HepG2 (cell line): ENCODE results near the gene UEVLD.

Experiments
- CREM ChIP-seq, 2 experiments: sonication (generic) in 1 of 2; formaldehyde crosslinking in 1 of 2; IDR thresholded peaks; 2 replicates each; pipeline versions ENCODE4 v1.4.0 to v1.6.1; 2016 to 2020; ENCODE audit warnings: antibody characterized with exemption in 1 of 2, mild to moderate bottlenecking in 1 of 2, missing genetic modification reagents in 1 of 2
- CTCF ChIP-seq: sonication (generic); formaldehyde crosslinking; IDR thresholded peaks from 2 replicates; pipeline ENCODE4 v1.5.0; 2020; ENCODE audit warnings: mild to moderate bottlenecking, missing genetic modification reagents, moderate library complexity
- ELF4 ChIP-seq: sonication (generic); formaldehyde crosslinking; IDR thresholded peaks from 2 replicates; pipeline ENCODE4 v1.5.0; 2020; ENCODE audit warnings: missing genetic modification reagents, mild to moderate bottlenecking, moderate library complexity, borderline replicate concordance
- EP300 ChIP-seq, 3 experiments: sonication (generic) in 1 of 3; formaldehyde crosslinking in 1 of 3; IDR thresholded peaks; 2 replicates each; pipeline versions ENCODE4 v1.5.1 to v1.6.1; 2011 to 2020; ENCODE audit warnings: low read depth in 2 of 3, low read length in 2 of 3, borderline replicate concordance in 1 of 3, improper control_type of control experiment in 1 of 3, mild to moderate bottlenecking in 1 of 3, missing genetic modification reagents in 1 of 3, moderate library complexity in 1 of 3
- JUN ChIP-seq: sonication (generic); formaldehyde crosslinking; IDR thresholded peaks from 2 replicates; pipeline ENCODE4 v1.4.0; 2020; ENCODE audit warnings: mild to moderate bottlenecking, missing genetic modification reagents
- KDM1A ChIP-seq: IDR thresholded peaks from 2 replicates; pipeline ENCODE4 v1.6.1; 2016; ENCODE audit warnings: missing compliant biosample characterization
- KDM4B ChIP-seq: sonication (generic); formaldehyde crosslinking; IDR thresholded peaks from 2 replicates; pipeline ENCODE4 v1.4.0; 2020; ENCODE audit warnings: missing genetic modification reagents
- PHF20 ChIP-seq: sonication (generic); formaldehyde crosslinking; IDR thresholded peaks from 2 replicates; pipeline ENCODE4 v1.5.0; 2020; ENCODE audit warnings: mild to moderate bottlenecking, missing genetic modification reagents
- USF2 ChIP-seq, 2 experiments: sonication (generic) in 1 of 2; formaldehyde crosslinking in 1 of 2; IDR thresholded peaks; 2 replicates each; pipeline versions ENCODE4 v1.5.1 to v1.6.1; 2011 to 2020; ENCODE audit warnings: borderline replicate concordance in 1 of 2, low read depth in 1 of 2, low read length in 1 of 2, mild to moderate bottlenecking in 1 of 2, missing genetic modification reagents in 1 of 2, moderate library complexity in 1 of 2
- ZFX ChIP-seq: sonication (generic); formaldehyde crosslinking; IDR thresholded peaks from 2 replicates; pipeline ENCODE4 v1.4.0; 2020; ENCODE audit warnings: mild to moderate bottlenecking, low read depth, missing genetic modification reagents, moderate library complexity
- ZNF784 ChIP-seq: sonication (generic); formaldehyde crosslinking; IDR thresholded peaks from 2 replicates; pipeline ENCODE4 v1.5.1; 2020; ENCODE audit warnings: missing genetic modification reagents, mild to moderate bottlenecking, borderline replicate concordance
- TF ChIP-seq, protein P1 (sequence below): IDR thresholded peaks from 2 replicates; pipeline ENCODE4 v1.6.1; 2012; ENCODE audit warnings: low read depth, low read length, improper control_type of control experiment
- TF ChIP-seq, protein P2 (sequence below): IDR thresholded peaks from 2 replicates; pipeline ENCODE4 v1.6.1; 2012; ENCODE audit warnings: inconsistent platforms

DNA sequence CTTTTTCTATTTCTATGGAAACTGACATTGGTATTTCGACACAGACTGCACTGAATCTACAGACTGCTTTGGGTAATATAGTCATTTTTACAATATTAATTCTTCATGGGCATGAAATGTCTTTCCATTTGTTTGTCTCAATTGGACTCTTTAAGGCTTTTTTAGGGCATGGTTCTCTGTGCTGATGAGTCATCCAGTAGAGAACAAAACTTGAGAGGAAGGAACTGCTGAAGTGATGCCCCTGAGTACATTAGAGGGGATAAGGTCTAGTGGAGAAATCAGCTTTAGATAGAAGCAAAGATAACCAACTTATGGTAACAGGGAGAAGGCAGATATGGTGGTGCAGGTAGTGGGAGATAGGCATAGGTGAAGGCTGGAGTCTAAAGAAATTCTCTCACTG lies 86.9 kb downstream of the UEVLD start:
- TF ChIP-seq USF2 (IDR thresholded peaks at IDR 0.05; ENCODE audit: low read depth, low read length) (no peak), USF2 (CRISPR knock-in tag; IDR thresholded peaks at IDR 0.05; ENCODE audit: borderline replicate concordance) (no peak), EP300 (IDR thresholded peaks at IDR 0.05; ENCODE audit: low read depth in 2 of 2, low read length in 2 of 2) (no peak), EP300 (CRISPR knock-in tag; IDR thresholded peaks at IDR 0.05; ENCODE audit: borderline replicate concordance) (no peak), ELF4 (CRISPR knock-in tag) (no peak), PHF20 (no peak), CREM (IDR thresholded peaks at IDR 0.05) (no peak), CREM (CRISPR knock-in tag; IDR thresholded peaks at IDR 0.05) (no peak), KDM1A (CRISPR knock-in tag) (no peak), CTCF (no peak), KDM4B (no peak), ZFX (no peak), JUN (CRISPR knock-in tag) (no peak), ZNF784 (no peak)
- TF ChIP-seq, protein P1, sequence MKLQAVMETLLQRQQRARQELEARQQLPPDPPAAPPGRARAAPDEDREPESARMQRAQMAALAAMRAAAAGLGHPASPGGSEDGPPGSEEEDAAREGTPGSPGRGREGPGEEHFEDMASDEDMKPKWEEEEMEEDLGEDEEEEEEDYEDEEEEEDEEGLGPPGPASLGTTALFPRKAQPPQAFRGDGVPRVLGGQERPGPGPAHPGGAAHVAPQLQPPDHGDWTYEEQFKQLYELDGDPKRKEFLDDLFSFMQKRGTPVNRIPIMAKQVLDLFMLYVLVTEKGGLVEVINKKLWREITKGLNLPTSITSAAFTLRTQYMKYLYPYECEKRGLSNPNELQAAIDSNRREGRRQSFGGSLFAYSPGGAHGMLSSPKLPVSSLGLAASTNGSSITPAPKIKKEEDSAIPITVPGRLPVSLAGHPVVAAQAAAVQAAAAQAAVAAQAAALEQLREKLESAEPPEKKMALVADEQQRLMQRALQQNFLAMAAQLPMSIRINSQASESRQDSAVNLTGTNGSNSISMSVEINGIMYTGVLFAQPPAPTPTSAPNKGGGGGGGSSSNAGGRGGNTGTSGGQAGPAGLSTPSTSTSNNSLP = no peak
- TF ChIP-seq, protein P2, sequence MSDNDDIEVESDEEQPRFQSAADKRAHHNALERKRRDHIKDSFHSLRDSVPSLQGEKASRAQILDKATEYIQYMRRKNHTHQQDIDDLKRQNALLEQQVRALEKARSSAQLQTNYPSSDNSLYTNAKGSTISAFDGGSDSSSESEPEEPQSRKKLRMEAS = no peak
